ENCODE results near the gene IFIT5. TPM values are rescaled to one million over a fixed set of nuclear protein-coding genes. Genes with fewer than 3 reads are reported as not detected.

IFIT5 gene
- total and polyA plus RNA-seq, 11 donors: 5.4 to 21.0 (median 10.2) TPM

GRCh38 chr10:89426230-89426868 is 12.0 kb downstream of the IFIT5 start:
- H3K4me1 ChIP-seq: peaks cover 0 to 28% (median 8%) of the 10 kb centered on the region in 12 donors
- intact Hi-C loops (cut with DNase I): loop anchor here (1.0 to 10.0 kb wide), 9 partner anchors 128 to 1448 kb away; partner anchors contain the start of genes KIF20B (in 6 of the 10) and RPP30 (in 1 of the 10)
- DNase-seq (no peak), ATAC-seq (peak in 3 of 4 donors; percentile 74 to 79 (median 78))
- 55 to 58% (median 57%) methylated on average over 5 of the region's 5 CpGs for WGBS, 4 donors
- TF ChIP-seq CTCF (IDR thresholded peaks at IDR 0.05): peak; percentile 65 to 93 (median 84)
- no peak for TF ChIP-seq POLR2A (IDR thresholded peaks at IDR 0.05)
- H3K27me3 ChIP-seq: no peaks in the 10 kb centered on the region
- no peaks in the 10 kb centered on the region for H3K9me3 ChIP-seq
- no peak overlapping the region for H3K4me3 ChIP-seq
- H3K27ac ChIP-seq: no peak overlapping the region
- peaks cover 0 to 9% (median 6%) of the 10 kb centered on the region in 9 donors for H3K36me3 ChIP-seq

GRCh38 chr10:89427629-89428028 is 13.3 kb downstream of the IFIT5 start:
- 86 to 91% (median 88%) methylated on average over 4 of the region's 4 CpGs for WGBS, 4 donors
- DNase-seq: no peak
- no peak overlapping the region for H3K4me3 ChIP-seq
- no peak for TF ChIP-seq POLR2A (IDR thresholded peaks at IDR 0.05)
- no peak for TF ChIP-seq CTCF (IDR thresholded peaks at IDR 0.05)
- peaks cover 0 to 3% (median 0%) of the 10 kb centered on the region in 9 donors for H3K36me3 ChIP-seq
- H3K4me1 ChIP-seq: peaks cover 0 to 36% (median 9%) of the 10 kb centered on the region in 12 donors
- intact Hi-C loops (cut with DNase I): loop anchor here in 9 of 10 donors (2.0 to 10.0 kb wide), 7 partner anchors 127 to 1447 kb away; partner anchors contain the start of genes KIF20B (in 6 of the 9) and RPP30 (in 1 of the 9)
- ATAC-seq: peak in 1 of 4 donors; percentile 26
- no peaks in the 10 kb centered on the region for H3K27me3 ChIP-seq
- H3K27ac ChIP-seq: no peak overlapping the region
- H3K9me3 ChIP-seq: no peaks in the 10 kb centered on the region

- WGBS, 4 donors: 18 to 50% (median 34%) methylated on average over 1 of the region's 1 CpG
- Histone ChIP-seq H3K27ac (peak overlapping the region in 4 of 12 donors; percentile 12 to 30 (median 24)), H3K9me3 (no peaks in the 10 kb centered on the region), H3K4me1 (peaks cover 0 to 38% (median 9%) of the 10 kb centered on the region in 12 donors), H3K36me3 (no peaks in the 10 kb centered on the region), H3K27me3 (no peaks in the 10 kb centered on the region), H3K4me3 (no peak overlapping the region)
- intact Hi-C loops (cut with DNase I): loop anchor here in 6 of 10 donors (5.0 to 10.0 kb wide), 3 partner anchors 273 to 1446 kb away; partner anchors contain the start of genes KIF20B (in 6 of the 6) and RPP30 (in 1 of the 6)
- DNase-seq: no peak
- peak in 3 of 4 donors; percentile 64 to 79 (median 65) for ATAC-seq
- TF ChIP-seq CTCF (IDR thresholded peaks at IDR 0.05): no peak
These were observed 14.5 kb downstream of the IFIT5 start for GRCh38 chr10:89428877-89429276.

- DNase-seq: no peak
- peaks cover 0 to 2% (median 0%) of the 10 kb centered on the region in 9 donors for H3K36me3 ChIP-seq
- no peaks in the 10 kb centered on the region for H3K27me3 ChIP-seq
- peak overlapping the region in 5 of 12 donors; percentile 1 to 40 (median 19) for H3K27ac ChIP-seq
- WGBS, 4 donors: 33 to 42% (median 36%) methylated on average over 3 of the region's 3 CpGs
- TF ChIP-seq CTCF (IDR thresholded peaks at IDR 0.05) (no peak), POLR2A (IDR thresholded peaks at IDR 0.05) (no peak)
- ATAC-seq: peak in 2 of 4 donors; percentile 24 to 28
- intact Hi-C loops (cut with DNase I): loop anchor here in 3 of 10 donors (2.0 to 5.0 kb wide), 2 partner anchors 40 to 43 kb away; no protein-coding TSS in a partner anchor
- H3K4me3 ChIP-seq: peak overlapping the region in 3 of 12 donors; percentile 2 to 13 (median 7)
- no peaks in the 10 kb centered on the region for H3K9me3 ChIP-seq
- peaks cover 0 to 32% (median 9%) of the 10 kb centered on the region in 12 donors for H3K4me1 ChIP-seq
These were observed 17.6 kb downstream of the IFIT5 start for GRCh38 chr10:89431977-89432376.

All from heart left ventricle (tissue), 16 donors.